Adipocyte (in vitro differentiated cells): ENCODE data around the gene SYNDIG1.

Experiments used
- DNase-seq: peaks from one replicate; pipeline ENCODE4 v3.0.0-alpha.2; 2015; ENCODE audit warnings: low read depth
- H3K27me3 ChIP-seq: replicated peaks from 2 replicates; pipeline ENCODE4 v1.7.0; 2013; ENCODE audit warnings: mild to moderate bottlenecking, low read length, moderate library complexity; ENCODE audit not compliant: control insufficient read depth, insufficient read depth
- H3K36me3 ChIP-seq: 2 replicates; pipeline ENCODE4 v1.7.0; 2013; ENCODE audit warnings: low read length, mild to moderate bottlenecking, moderate library complexity; ENCODE audit not compliant: control insufficient read depth, insufficient read depth, severe bottlenecking
- H3K4me1 ChIP-seq: 2 replicates; pipeline ENCODE4 v1.7.0; 2013; ENCODE audit warnings: mild to moderate bottlenecking, low read length, moderate library complexity; ENCODE audit not compliant: control insufficient read depth, insufficient read depth
- H3K4me3 ChIP-seq: 2 replicates; pipeline ENCODE4 v1.7.0; 2013; ENCODE audit warnings: mild to moderate bottlenecking, low read length, moderate library complexity
- H3K9ac ChIP-seq: 2 replicates; pipeline ENCODE4 v1.7.0; 2013; ENCODE audit warnings: mild to moderate bottlenecking, low read length, moderate library complexity
- H3K9me3 ChIP-seq: 2 replicates; pipeline ENCODE4 v1.7.0; 2013; ENCODE audit warnings: mild to moderate bottlenecking, low read length, moderate library complexity; ENCODE audit not compliant: control insufficient read depth

SYNDIG1 gene

DNA sequence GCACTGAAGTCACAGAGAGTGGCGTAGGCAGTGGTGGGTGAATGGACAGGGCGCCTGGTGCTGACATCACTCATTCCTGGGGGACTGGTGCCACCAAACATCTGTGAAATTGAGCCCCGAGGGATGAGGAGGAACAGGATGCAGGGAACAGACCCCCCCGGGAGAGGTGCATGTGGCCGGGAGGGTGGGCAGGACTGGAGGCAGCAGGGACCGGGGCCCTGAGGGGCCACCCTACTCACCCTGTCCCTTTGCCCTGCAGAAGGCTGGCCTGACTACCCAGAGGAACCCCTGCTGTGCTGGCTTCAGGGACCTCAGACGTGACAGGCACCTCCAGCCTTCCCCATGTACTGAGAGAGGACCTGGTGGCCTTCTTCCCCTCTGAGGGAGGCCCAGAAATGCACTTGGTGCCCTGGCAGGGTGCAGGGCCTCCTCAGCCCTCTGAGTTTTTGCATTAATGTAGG, 25.1 kb downstream of the SYNDIG1 start:
- Histone ChIP-seq H3K9ac (no peak overlapping the region), H3K4me3 (no peak overlapping the region), H3K27me3 (no peaks in the 10 kb centered on the region), H3K4me1 (peaks cover 6% of the 10 kb centered on the region), H3K36me3 (peaks cover 2% of the 10 kb centered on the region), H3K9me3 (no peaks in the 10 kb centered on the region)
- no peak for DNase-seq

DNA sequence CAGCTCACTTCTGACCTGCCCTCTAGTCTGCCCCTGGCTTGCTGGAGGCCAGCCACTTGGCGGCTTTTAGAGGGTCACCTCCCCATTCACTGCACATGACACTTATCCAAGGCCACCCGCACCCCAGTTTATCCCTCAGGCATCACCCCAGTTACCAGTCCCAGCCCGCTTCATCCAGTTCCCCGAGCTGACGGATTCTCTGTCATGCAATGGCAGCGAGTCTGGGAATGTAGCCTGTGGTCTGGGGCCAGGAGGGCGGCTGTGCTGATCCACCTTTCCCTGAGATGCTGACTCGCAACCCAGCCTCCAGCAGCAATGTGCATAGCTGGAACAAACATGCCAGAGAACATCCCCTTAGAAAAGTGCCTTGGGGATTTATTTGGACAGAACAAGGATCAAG, 25.8 kb downstream of the SYNDIG1 start:
- Histone ChIP-seq H3K9me3 (no peaks in the 10 kb centered on the region), H3K4me1 (peaks cover 6% of the 10 kb centered on the region), H3K4me3 (no peak overlapping the region), H3K9ac (no peak overlapping the region), H3K36me3 (no peaks in the 10 kb centered on the region), H3K27me3 (no peaks in the 10 kb centered on the region)
- DNase-seq: no peak

DNA sequence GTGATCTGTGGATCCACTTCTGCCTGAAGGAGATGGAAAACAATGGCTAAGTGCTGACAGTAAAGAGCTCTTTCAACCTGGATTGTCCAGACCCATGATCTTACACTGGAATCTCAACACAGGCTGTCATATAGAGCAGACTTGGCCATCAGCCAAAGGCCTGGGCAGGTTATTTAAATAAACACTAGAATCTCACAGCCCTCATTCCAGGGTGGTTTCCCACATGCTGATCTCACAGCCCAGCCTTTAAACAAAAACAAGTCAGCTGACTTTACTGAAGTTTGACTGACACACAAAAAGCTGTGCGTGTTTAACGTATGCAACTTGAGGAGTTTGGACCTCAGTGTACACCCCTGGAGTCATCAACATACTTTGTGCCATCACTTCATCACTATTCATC, 28.4 kb downstream of the SYNDIG1 start:
- Histone ChIP-seq H3K4me1 (peaks cover 9% of the 10 kb centered on the region), H3K4me3 (no peak overlapping the region), H3K36me3 (no peaks in the 10 kb centered on the region), H3K9ac (no peak overlapping the region), H3K9me3 (no peaks in the 10 kb centered on the region), H3K27me3 (no peaks in the 10 kb centered on the region)
- DNase-seq: no peak

DNA sequence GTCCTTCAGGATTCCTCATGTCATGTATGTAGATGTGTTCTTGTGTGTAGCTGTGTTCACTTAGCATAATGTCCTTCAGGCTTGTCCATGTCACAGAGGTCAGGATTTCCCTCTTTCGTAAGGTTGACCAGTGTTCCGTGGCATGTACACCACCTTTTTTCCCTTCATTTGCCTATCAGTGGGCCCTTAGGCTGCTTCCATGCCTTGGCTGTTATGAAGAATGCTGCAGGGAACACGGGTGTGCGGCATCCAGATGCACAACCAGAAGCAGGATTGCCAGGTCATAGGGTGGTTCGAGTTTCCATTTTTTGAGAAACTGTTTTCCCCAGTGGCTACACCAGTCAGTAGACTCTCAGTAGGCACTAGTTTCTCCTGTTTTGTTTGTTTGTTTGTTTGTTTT, 29.2 kb downstream of the SYNDIG1 start:
- H3K4me3 ChIP-seq: no peak overlapping the region
- no peaks in the 10 kb centered on the region for H3K36me3 ChIP-seq
- no peak for DNase-seq
- no peaks in the 10 kb centered on the region for H3K27me3 ChIP-seq
- H3K9ac ChIP-seq: no peak overlapping the region
- no peaks in the 10 kb centered on the region for H3K9me3 ChIP-seq
- peaks cover 17% of the 10 kb centered on the region for H3K4me1 ChIP-seq

DNA sequence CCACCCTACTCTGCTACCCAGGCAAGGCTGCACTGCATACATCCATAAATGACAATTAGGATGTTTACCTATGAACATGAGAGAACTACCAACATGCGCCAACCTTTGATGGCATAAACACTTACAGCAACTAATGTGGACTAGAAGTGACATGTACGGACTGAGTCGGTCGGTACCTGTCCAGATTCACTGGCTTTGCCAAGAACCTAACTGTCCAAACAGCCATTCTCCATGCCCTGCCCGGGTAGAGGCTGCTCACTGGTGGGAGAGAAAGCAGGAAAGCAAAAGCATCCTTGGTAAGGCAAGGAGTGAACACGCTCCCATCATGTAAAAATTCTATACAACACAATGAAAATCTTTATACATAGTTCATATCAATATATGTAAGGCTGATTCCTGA, 30.0 kb downstream of the SYNDIG1 start:
- H3K9me3 ChIP-seq: no peaks in the 10 kb centered on the region
- DNase-seq: no peak
- no peak overlapping the region for H3K4me3 ChIP-seq

DNA sequence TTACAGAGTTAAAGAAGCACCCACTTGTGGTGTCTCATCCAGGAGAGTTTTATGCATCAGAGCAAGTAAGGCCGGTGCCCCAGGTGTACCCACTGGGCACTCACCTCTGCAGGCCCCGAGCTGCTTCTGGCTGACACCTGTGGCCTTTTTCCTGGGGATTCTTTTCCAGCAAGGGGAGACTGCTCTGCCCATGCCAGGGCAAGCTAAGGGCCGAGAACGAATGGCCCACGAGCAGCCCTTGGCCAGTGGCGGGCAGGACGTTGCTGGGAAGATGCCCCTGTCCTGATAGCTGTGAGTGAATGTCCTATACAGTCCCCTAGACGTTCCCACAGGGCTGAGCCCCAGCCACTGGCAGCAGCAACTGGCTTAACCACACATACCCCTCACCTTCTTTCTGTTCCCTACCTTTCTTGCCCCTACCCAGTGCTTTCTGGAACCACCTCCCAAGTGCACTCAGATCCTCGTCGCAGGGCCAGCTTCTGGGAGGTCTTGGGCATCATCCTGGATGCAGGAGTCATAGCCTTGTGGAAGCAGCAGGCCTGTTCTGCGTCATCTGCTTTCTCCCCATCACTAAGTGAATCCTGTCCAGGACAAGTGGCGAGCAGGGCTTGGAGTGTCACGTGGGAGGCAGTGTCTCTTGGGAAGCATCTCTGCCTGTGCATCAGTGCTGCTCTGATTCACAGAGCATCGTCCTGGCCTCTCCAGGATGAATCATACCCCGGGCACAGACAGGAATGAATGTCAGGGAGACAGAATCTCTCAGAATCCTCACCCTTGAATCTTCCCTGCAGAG, 32.5 kb downstream of the SYNDIG1 start:
- no peaks in the 10 kb centered on the region for H3K9me3 ChIP-seq
- H3K27me3 ChIP-seq: no peaks in the 10 kb centered on the region
- peak; percentile 32 for DNase-seq
- H3K4me1 ChIP-seq: peaks cover 19% of the 10 kb centered on the region
- peak overlapping the region; percentile 52 for H3K9ac ChIP-seq
- H3K4me3 ChIP-seq: no peak overlapping the region
- H3K36me3 ChIP-seq: no peaks in the 10 kb centered on the region

More for the DNA sequence above, 30.0 kb downstream of the SYNDIG1 start:
- no peaks in the 10 kb centered on the region for H3K36me3 ChIP-seq
- no peaks in the 10 kb centered on the region for H3K27me3 ChIP-seq
- no peak overlapping the region for H3K9ac ChIP-seq
- peaks cover 19% of the 10 kb centered on the region for H3K4me1 ChIP-seq

DNA sequence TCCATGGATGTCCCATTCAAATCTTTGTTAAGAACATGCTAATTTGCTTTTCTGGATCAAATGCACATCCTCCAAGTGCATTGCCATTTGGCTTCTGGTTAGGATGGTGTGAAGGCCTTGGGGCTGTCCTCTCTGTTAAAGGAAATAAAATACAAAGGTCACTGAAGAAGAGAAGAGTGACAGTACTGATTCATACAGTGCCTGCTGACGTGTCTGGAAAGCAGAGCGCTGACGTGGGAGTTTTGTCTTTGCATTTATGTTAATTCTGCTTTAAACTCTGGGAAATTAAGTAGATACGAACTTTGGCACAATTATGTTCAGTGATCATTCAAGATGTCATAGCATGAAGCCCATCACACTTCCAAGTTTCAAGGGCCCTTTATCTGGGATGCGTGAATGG, 33.2 kb downstream of the SYNDIG1 start:
- Histone ChIP-seq H3K9me3 (no peaks in the 10 kb centered on the region), H3K36me3 (no peaks in the 10 kb centered on the region), H3K4me3 (peak overlapping the region; percentile 38), H3K4me1 (peaks cover 19% of the 10 kb centered on the region), H3K27me3 (no peaks in the 10 kb centered on the region), H3K9ac (peak overlapping the region; percentile 52)
- no peak for DNase-seq

DNA sequence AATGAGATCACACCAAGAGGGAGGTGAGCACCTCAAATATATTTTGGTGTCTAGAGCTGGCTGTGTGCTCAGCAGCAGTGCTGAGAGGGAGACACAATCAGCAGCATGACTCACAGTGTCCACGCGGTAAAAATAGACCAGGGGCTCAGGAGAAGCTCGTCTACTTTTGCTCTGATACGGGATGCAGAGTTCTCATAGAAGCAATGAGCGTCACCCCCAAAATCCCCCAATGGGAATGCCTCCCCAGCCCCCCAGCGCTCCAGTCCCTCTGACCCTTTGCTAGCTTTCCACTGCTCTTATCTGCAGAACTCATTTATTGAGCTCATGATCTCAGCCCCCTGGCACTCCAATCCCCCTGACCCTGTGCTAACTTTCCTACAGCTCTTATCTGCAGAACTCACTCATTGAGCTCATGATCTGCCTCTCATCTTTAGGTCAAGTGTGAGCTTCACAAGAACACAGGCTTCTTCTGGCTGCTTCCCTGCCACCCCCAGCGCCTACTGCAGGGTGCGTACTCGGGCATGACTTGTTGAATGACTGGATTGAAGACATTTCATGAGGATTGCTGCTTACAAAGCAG, 34.0 kb downstream of the SYNDIG1 start:
- Histone ChIP-seq H3K9ac (peak overlapping the region; percentile 52), H3K4me1 (peaks cover 19% of the 10 kb centered on the region), H3K36me3 (no peaks in the 10 kb centered on the region), H3K27me3 (no peaks in the 10 kb centered on the region), H3K4me3 (no peak overlapping the region), H3K9me3 (no peaks in the 10 kb centered on the region)
- DNase-seq: no peak

DNA sequence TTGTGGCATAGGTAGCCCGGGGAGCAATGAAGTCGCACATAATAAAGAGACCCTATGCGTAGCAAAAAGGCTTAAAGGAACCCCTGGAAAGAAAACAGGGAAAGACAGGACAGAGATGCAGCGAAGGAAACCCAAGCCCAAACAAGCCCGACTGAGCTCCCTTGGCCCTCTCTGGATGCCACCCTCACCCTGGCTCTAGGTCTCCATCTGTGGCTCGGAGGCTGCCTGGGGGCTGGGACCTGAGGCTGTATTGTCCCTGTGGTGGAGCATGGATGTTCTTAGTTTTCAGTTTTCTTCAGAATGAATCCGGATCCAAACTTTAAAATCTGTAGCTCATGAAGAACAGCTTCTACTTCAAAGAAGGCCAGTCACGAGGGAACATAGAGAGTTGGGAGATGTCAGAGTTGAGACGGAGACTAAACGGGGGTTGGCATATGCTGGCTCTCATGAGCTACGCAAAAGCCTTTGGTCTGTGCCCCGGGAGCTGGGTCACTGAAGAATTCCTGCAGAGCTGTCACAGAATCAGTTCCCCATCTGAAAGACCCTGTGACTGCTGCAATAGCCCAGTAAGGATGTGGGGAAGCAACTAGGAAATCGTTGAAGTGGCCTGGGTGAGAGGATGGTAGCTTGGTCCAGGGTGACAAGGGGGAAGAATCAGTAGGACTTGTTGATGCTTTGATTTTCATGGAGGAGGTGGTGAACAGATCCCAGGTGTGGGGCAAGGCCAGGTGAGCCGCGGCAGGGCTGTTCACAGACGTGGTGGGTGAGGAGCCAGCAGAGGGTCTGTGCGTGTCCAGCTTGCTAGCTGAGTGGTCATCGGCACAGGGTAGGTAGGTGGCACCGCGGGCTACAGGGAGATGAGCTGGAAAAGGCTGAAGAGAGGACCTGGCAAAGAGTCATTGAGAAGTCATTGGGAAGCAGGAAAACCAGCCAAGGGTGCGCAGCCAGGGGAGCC, 35.2 kb downstream of the SYNDIG1 start:
- H3K36me3 ChIP-seq: no peaks in the 10 kb centered on the region
- H3K4me3 ChIP-seq: no peak overlapping the region
- no peaks in the 10 kb centered on the region for H3K27me3 ChIP-seq
- H3K4me1 ChIP-seq: peaks cover 19% of the 10 kb centered on the region
- DNase-seq: no peak
- no peaks in the 10 kb centered on the region for H3K9me3 ChIP-seq
- H3K9ac ChIP-seq: no peak overlapping the region

DNA sequence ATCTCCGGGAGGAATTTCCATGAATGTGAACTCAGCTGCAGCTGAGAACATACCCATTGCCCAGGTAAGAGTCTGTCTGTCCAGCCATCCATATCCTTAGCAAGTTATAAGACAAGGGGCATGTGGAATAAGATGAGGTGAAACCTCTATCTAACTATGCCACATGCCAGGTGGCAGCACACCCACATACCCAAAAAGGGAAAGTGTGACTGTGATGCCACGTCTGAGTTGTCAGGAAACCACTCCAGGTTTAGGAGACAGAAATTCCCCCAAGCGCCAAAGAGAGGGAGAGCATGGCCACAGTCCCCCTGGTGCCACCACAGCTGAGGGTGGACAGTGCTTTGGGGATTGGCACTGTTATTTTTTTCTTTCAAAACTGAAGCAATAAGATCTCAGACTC, 36.7 kb downstream of the SYNDIG1 start:
- no peaks in the 10 kb centered on the region for H3K27me3 ChIP-seq
- no peaks in the 10 kb centered on the region for H3K9me3 ChIP-seq
- DNase-seq: no peak
- H3K4me3 ChIP-seq: no peak overlapping the region
- H3K9ac ChIP-seq: no peak overlapping the region
- no peaks in the 10 kb centered on the region for H3K36me3 ChIP-seq
- H3K4me1 ChIP-seq: peaks cover 19% of the 10 kb centered on the region

DNA sequence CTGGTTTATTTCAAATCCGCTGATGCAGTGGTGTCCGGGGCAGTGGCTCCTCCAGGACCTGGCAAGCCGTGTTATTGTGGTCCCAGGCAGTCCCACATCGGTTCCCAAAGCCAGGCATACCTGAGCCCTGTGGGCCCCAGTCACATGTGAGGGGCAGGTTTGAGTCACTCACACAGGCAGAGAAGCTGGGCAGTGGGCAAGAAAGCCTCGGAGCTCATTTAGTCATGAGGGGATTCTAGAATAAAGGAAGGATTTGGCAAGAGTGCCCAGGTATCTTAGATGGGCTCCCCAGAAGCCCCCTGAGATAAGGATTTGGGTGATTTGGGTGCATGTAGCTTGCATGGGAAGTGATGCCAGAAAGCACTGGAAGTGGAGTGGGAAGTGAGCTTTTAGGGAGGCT, 37.3 kb downstream of the SYNDIG1 start:
- no peak overlapping the region for H3K4me3 ChIP-seq
- no peak overlapping the region for H3K9ac ChIP-seq
- no peaks in the 10 kb centered on the region for H3K27me3 ChIP-seq
- no peak for DNase-seq
- no peaks in the 10 kb centered on the region for H3K9me3 ChIP-seq
- H3K36me3 ChIP-seq: no peaks in the 10 kb centered on the region
- H3K4me1 ChIP-seq: peaks cover 19% of the 10 kb centered on the region
